Upper lobe of left lung (tissue), 4 donors: ENCODE measurements around the gene HBA1.

Experiments used
- EP300 ChIP-seq, 4 donors: sonication (generic); formaldehyde crosslinking; IDR thresholded peaks; one replicate each; pipeline ENCODE4 v1.5.1; 2017; ENCODE audit warnings: antibody characterized with exemption in 4 of 4, control low read depth in 2 of 4
- POLR2A ChIP-seq, 4 donors: fragments of 450-650 bp; IDR thresholded peaks; one replicate each; pipeline ENCODE4 v1.5.1; 2016 to 2017; ENCODE audit warnings: antibody characterized with exemption in 4 of 4, mild to moderate bottlenecking in 2 of 4
- POLR2AphosphoS5 ChIP-seq, 2 donors: sonication (generic); formaldehyde crosslinking; IDR thresholded peaks; one replicate each; pipeline ENCODE4 v1.5.1; 2017; ENCODE audit warnings: antibody characterized with exemption in 2 of 2
- TF ChIP-seq, protein P1 (sequence below), 6 experiments: fragments of 450-650 bp in 4 of 6; fragments of 200-600 bp in 2 of 6; sonication (generic) in 2 of 6; IDR thresholded peaks; one replicate each; pipeline ENCODE4 v1.5.1; 2016 to 2019; ENCODE audit warnings: antibody characterized with exemption in 6 of 6

DNA sequence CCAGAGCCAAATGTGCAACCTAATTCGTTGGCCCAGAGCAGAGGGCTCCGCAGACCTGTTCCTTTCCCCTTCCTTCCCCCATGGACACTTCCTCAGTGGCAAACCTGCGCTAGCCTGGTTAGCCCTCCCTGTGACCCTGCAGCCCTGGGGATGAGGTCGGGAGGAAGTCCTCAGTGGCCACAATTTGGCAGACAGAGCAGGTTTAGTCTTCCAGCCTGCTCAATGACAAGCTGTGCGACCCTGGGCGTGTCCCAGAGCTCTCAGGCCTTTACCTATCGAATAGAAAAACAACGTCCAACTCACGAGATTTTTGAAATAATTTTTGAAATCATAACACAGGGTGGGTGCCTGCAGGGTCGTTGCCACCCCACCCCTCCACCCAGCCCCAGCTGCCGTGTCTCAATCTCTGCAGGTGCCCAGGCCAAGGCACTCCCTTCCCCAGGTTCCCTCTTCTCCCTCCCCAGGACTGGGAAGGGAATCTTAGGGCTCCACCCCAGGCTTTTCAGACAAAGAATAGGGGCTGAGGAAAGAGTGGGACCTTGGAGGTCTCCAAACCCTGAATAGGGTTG, 9.3 kb upstream of the HBA1 start:
- TF ChIP-seq, protein P1, sequence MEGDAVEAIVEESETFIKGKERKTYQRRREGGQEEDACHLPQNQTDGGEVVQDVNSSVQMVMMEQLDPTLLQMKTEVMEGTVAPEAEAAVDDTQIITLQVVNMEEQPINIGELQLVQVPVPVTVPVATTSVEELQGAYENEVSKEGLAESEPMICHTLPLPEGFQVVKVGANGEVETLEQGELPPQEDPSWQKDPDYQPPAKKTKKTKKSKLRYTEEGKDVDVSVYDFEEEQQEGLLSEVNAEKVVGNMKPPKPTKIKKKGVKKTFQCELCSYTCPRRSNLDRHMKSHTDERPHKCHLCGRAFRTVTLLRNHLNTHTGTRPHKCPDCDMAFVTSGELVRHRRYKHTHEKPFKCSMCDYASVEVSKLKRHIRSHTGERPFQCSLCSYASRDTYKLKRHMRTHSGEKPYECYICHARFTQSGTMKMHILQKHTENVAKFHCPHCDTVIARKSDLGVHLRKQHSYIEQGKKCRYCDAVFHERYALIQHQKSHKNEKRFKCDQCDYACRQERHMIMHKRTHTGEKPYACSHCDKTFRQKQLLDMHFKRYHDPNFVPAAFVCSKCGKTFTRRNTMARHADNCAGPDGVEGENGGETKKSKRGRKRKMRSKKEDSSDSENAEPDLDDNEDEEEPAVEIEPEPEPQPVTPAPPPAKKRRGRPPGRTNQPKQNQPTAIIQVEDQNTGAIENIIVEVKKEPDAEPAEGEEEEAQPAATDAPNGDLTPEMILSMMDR (IDR thresholded peaks at IDR 0.05), result no peak
- no peak for TF ChIP-seq POLR2A (IDR thresholded peaks at IDR 0.05)
- TF ChIP-seq EP300 (IDR thresholded peaks at IDR 0.05), result no peak
- no peak for TF ChIP-seq POLR2AphosphoS5 (IDR thresholded peaks at IDR 0.05)
